ENCODE data around the gene SERTM1.

Gene SERTM1

DNA sequence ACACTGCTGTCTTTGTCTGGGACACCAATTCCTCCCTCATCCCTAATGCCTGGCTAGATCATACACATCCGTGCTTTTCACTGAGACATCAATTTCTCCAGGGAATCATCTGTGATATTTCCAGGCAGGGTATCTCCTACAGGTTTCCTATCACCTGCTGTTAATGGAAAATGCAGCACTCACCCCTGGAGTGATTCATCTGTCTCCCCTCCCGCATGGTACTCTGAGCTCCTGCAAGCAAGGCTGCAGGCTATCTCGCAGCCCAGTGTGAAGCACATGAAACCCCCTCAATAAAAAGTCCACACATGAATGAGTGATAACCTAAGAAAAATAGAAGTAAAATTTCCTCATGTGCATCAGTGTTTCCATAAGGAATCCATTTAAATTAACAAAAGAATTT, 38.5 kb downstream of the SERTM1 start:
- no peak for DNase-seq (ENCODE audit: low read depth)

DNA sequence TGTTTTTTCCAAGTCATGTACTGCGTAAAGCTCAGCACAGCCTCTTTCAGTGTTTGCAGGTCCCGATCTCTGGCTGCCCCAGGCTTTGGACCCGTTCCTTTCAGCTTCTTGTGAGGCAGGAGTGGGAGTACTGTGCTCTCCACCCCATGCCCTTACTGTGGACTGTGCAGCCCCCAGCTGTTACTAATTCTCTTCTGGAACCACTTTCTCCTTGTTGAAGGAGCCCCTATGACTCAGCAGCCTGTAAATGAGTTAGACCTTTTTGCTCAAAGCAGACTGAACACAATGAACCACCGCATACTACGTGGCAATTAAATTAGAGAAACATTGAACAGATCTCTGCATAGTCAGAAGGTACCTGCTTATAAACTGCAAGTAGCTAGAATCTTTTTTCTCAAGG, 39.0 kb downstream of the SERTM1 start:
- DNase-seq (ENCODE audit: low read depth): no peak

DNA sequence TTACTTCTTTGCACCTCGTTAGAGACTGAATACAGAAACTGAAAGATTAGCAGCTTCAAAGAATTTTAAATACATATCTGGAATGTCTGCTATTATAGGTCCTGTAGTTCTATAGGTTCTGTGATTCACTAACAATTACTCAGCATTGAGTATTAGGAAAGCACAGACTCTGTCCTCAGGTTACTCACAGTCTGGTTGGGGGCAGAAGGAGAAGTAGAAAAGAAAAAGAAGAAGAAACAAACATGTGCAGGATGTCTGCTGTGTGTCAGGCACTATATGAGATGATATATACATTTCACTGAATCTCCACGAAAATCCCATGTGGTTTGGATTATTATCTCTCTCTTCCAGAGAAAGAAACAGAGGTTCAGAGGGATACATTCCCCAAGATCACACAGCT, 40.1 kb downstream of the SERTM1 start:
- no peak for DNase-seq (ENCODE audit: low read depth)

DNA sequence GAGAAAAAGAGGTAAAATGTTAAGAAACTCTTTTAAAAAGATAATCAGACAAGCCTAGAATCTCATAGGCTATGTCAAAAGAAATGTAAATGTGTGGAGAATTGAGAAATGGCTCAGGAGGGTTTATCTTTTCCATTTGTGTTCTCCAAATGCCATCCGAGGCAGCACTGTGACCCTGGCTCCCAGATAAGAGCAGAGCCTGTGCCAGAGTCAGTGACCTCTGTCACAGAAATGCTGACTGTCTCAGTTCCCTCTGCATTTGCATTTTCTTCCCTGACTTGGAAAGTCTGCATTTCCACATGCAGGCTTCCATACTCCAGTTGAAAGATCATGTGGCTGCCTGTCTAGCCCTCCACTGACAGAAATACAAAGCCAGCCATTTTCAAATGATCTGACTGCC, 42.0 kb downstream of the SERTM1 start:
- no peak for DNase-seq (ENCODE audit: low read depth)

DNA sequence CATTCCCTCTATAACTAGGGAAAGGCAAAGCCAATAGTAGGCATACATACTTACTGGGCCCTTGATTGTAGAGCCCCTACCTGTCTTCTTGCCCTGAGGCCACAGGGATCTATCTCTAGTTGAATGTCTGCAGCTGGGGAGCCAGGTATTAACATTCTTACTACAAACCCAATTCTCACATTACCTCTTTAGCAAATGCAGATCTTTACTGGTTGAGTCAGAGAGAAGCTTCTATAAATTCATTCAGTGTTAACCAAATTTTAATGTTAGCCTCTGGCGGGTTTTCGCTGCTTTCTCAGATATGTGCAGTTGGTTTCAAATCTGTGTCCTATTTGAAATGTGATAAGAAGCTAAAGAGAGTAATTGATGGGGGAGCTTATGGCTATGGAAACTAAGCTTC, 43.2 kb downstream of the SERTM1 start:
- DNase-seq (ENCODE audit: low read depth): no peak

DNA sequence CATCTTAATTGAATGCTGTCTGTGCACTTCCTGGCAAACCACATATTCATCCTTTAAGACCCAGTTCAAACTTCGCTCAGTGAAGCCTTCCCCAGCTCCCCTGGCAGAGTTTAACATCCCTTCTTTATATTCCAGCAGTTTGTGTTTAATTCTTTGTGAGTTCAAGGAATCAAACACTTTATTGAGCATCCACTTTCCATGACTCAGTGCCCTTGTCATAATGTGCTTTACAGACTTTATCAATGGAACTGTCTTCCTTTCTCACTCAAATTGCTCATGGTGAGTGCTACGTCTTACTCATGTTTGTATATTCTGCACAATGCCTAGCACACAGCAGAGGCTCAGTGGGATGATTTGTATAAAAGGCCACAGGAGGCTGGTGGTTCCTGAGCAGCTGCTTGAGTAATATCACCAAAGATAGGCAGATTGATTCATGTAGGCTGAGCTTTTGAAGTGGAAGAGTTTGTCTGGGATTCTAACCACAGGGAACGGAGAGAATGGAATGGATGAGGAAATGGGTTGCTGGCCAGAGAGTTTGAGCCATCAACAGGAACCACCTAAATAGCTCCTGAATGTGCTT, 44.2 kb downstream of the SERTM1 start:
- DNase-seq (ENCODE audit: low read depth): no peak

DNA sequence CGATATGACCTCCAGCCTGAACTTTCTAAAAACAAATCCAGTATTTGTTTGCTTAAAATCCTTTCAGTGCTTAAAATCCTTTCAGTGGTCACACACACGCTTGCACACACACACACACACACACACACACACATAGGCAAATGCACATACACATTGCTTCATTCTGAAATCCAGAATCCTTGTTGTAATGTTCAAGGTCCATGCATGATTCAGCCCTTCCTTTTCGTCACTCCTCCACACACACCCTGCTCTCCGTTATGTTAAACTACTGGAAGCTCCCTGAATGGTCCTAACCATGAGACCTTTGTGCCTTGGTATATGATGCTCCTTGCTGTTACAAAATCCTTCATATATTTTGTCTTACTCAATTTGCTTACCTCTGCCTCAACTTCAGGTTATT, 44.9 kb downstream of the SERTM1 start:
- no peak for DNase-seq (ENCODE audit: low read depth)

DNA sequence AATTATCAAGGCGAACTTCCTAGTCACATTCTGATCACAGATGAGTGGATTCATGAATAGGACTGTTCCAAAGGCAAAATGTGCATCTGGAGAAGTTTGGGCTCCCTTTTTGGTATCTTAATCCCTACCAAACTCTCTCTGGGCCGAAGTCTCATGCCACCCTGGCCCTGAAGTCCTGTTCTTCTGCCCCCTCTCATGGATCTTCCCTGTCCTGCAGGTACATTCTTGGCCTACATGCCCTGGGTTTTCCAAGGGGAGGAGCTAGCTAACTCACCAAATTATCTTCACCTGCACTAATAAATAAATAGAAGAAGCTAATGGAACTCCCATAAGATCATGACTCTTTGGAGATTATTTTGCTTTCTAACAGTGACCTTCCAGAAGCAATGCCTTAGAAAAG, 50.3 kb downstream of the SERTM1 start:
- no peak for DNase-seq (ENCODE audit: low read depth)

DNA sequence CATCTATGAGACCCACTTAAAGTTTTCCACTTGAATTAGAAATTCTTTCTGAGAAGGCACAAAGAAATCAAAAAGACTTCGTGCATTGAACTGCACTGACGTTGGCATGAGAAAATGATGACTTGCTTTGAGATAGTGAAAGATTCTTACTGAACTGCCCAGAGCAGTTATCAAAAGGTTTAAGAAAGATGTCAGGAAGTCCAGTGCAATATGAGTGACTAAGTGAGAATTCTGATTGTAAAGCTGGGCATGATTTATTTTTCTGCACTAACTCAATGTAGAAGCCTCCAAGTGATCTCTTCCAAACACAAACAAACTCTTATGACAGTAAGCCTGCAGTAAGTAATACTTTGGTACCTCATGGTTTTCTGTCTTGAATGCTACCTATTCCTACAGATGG, 52.1 kb downstream of the SERTM1 start:
- DNase-seq (ENCODE audit: low read depth): no peak

DNA sequence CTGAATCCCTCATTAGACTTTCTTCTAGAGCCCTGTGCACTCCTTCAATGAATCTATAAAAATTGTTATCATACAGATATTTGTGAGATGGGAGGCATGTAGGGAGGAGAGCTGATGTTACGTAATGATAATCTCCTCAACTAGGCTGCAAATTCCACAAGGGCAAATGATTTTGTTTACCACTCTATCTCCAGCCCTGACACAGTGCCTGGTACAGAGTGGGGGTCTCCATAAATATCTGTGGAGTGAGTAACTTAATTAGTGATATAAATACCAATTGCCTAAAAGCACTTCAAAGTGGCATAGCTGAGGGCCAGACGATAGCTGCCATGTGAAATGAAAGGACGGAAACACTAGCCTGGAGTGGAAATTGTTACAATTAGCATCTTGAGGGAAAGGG, 54.2 kb downstream of the SERTM1 start:
- no peak for DNase-seq (ENCODE audit: low read depth)

DNA sequence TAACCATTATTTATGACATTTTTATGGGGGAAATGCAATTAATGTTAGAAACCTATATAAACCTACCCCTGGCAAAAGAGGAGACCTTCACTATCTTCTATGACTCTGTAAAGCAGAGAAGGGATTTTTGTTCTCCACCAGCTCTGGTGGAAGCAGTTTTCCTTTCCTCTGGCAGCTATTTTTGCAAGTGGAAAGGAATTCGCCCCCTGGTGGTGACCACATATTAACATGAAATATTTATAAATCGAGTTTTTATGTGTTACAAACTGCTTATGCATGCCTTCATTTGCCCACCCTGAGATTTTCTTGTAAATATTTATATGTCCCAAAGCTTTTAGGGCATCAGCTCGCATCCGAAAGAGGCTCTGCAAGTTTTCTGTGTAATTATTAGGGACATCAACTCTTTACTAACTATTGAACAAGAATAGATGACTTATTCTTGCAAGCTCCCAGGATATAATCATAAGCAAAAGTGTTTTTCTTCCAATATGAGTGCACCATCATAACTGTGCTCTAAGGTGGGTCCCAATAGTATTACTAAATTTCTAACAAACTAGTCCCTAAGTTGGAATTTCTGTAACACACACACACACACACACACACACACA, 62.4 kb downstream of the SERTM1 start:
- DNase-seq (ENCODE audit: low read depth): no peak

DNA sequence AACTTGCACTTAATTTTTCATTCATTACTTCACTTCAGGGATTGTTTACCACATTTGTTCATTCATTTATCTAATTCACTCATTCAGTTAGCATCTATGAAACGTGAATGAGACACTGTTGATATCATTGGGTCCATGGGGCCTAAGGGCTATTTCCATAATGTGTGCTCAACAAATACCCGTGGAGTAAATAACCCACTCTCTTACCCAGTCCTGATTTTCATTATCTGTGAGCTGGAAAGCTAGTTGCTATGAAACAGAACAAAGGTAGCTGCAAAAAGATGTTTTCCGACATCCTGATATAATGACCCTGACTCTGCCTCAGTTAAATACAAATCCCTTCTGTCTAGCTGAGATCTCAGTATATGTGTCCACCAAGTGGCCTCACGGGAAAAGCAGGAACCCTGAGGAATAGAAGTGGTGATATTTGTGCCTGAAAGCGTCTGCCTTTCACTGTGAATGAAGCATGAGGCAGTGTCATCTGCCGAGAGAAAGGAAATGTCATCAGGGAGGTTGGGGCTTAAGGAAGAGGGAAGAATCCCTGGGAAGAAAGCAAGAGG, 63.8 kb downstream of the SERTM1 start:
- no peak for DNase-seq (ENCODE audit: low read depth)

DNA sequence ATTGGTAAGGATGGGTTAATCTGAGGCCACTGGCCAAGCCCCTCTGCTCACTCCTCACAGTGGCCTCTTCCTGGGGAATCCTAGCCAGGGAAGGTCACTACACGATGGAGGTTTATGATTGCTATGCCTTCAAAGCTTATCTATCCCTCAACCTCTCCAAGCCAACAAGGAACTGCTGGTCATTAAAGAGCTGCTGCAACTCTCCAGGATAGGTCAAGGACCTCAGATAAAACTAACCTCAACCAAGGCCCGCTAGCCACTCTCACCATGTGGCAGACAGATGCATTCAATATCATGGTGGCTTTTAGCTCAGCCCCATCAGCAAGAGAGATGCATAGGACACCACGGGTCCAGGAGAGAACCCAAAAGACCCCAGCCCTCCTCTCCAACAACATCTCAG, 71.6 kb downstream of the SERTM1 start:
- no peak for DNase-seq (ENCODE audit: low read depth)

DNA sequence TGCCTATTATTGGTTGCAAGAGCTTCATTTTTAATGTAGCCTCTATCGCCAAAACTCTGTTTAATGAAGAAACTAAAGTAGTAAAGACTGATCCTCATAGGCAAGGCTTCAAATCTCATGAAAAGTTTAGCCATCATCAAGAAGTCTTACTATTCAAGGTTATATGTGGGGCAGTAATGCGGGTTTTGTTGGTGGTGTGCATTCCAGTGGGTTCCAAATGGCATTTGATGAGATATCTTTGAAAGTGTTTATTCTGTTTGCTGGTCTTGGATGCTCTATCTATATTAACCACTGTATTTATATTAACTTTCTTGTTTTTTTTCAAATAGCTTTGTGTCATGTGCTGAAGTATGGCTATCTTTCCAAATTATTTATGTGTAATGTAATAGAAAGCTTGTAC, 72.2 kb downstream of the SERTM1 start:
- no peak for DNase-seq (ENCODE audit: low read depth)

Data from activated T-helper 1 cell treated with Interleukin-2 at 50 U/mL for 16 hours (primary cell).